Uterus (tissue), 4 donors: ENCODE results near the gene THAP11. TPM values are rescaled to one million over a fixed set of nuclear protein-coding genes. Genes with fewer than 3 reads are reported as not detected.

Experiments used
- DNase-seq, 2 donors: peaks; one replicate each; pipeline ENCODE4 v3.0.0-alpha.2; 2019 to 2020
- H3K27ac ChIP-seq, 2 donors: fragments of 200-600 bp; sonication (generic); 1 replicate in 1 of 2; 2 replicates in 1 of 2; pipeline ENCODE4 v1.5.1; 2016 to 2018
- H3K27me3 ChIP-seq, 2 donors: fragments of 200-600 bp; sonication (generic); one replicate each; pipeline ENCODE4 v1.5.1; 2018 to 2019; ENCODE audit warnings: control low read depth in 1 of 2
- H3K36me3 ChIP-seq, 2 donors: fragments of 200-600 bp; sonication (generic); one replicate each; pipeline ENCODE4 v1.5.1; 2019; ENCODE audit warnings: control low read depth in 1 of 2
- H3K4me1 ChIP-seq, 2 donors: fragments of 200-600 bp; sonication (generic); one replicate each; pipeline ENCODE4 v1.5.1; 2018 to 2019; ENCODE audit warnings: control low read depth in 1 of 2
- H3K4me3 ChIP-seq, 2 donors: fragments of 200-600 bp; sonication (generic); 1 replicate in 1 of 2; 2 replicates in 1 of 2; pipeline ENCODE4 v1.5.1; 2018 to 2019; ENCODE audit warnings: mild to moderate bottlenecking in 1 of 2
- H3K9me3 ChIP-seq, 2 donors: fragments of 200-600 bp; sonication (generic); one replicate each; pipeline ENCODE4 v1.5.1; 2019; ENCODE audit warnings: control low read depth in 1 of 2
- POLR2A ChIP-seq, 2 donors: fragments of 450-650 bp; IDR thresholded peaks; one replicate each; pipeline ENCODE4 v1.6.1; 2016; ENCODE audit warnings: antibody characterized with exemption in 2 of 2, mild to moderate bottlenecking in 1 of 2, moderate library complexity in 1 of 2
- intact Hi-C: fragments of 100-400 bp; cut with DNase I; formaldehyde crosslinking; loops from one replicate; pipeline ENCODE4 v1.15.1; 2023; ENCODE audit warnings: low total_unique reads
- total RNA-seq, 4 donors: library from RNA; depleted of rRNA in 3 of 4; stranded (reverse); fragments of >200 nt in 3 of 4; gene quantifications; one replicate each; pipeline versions ENCODE4 v1.1.0 to v1.2.4, GENCODE V29; 2014 to 2023
- TF ChIP-seq, protein P1 (sequence below), 4 experiments: fragments of 200-600 bp in 2 of 4; fragments of 450-650 bp in 2 of 4; sonication (generic) in 2 of 4; IDR thresholded peaks; one replicate each; pipeline ENCODE4 v1.5.1; 2016 to 2019; ENCODE audit warnings: antibody characterized with exemption in 4 of 4, mild to moderate bottlenecking in 2 of 4, moderate library complexity in 1 of 4
- donor health status: DM: yes; HTN: yes; CAD: no.

The THAP11 gene
- total RNA-seq, 4 donors from 2014 or later = 43.3 to 105 (median 57.6) TPM

DNA sequence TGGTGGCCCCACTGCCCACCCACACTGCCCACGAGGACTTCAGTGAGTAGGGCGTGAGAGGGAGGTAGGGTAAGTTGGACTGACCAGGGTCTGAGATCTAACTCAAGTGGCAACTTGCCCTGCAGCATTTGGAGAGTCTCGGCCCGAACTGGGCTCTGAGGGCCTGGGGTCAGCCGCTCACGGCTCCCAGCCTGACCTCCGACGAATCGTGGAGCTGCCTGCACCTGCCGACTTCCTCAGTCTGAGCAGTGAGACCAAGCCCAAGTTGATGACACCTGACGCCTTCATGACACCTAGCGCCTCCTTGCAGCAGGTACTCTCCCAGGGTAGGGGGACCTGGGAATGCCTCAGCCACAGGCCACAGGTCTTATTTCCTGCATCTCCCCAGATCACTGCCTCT is 37.3 kb downstream of the THAP11 start:
- H3K4me1 ChIP-seq = peaks cover 3 to 6% of the 10 kb centered on the region in 2 donors
- H3K4me3 ChIP-seq = no peak overlapping the region
- no peak overlapping the region for H3K27ac ChIP-seq
- H3K27me3 ChIP-seq = no peaks in the 10 kb centered on the region
- intact Hi-C loops = no loop called here
- no peaks in the 10 kb centered on the region for H3K9me3 ChIP-seq
- no peak for TF ChIP-seq POLR2A (IDR thresholded peaks at IDR 0.05)
- TF ChIP-seq, protein P1, sequence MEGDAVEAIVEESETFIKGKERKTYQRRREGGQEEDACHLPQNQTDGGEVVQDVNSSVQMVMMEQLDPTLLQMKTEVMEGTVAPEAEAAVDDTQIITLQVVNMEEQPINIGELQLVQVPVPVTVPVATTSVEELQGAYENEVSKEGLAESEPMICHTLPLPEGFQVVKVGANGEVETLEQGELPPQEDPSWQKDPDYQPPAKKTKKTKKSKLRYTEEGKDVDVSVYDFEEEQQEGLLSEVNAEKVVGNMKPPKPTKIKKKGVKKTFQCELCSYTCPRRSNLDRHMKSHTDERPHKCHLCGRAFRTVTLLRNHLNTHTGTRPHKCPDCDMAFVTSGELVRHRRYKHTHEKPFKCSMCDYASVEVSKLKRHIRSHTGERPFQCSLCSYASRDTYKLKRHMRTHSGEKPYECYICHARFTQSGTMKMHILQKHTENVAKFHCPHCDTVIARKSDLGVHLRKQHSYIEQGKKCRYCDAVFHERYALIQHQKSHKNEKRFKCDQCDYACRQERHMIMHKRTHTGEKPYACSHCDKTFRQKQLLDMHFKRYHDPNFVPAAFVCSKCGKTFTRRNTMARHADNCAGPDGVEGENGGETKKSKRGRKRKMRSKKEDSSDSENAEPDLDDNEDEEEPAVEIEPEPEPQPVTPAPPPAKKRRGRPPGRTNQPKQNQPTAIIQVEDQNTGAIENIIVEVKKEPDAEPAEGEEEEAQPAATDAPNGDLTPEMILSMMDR (IDR thresholded peaks at IDR 0.05) = no peak
- H3K36me3 ChIP-seq = no peaks in the 10 kb centered on the region
- DNase-seq = no peak

- H3K9me3 ChIP-seq = no peaks in the 10 kb centered on the region
- H3K4me3 ChIP-seq = no peak overlapping the region
- H3K4me1 ChIP-seq = peaks cover 3 to 5% of the 10 kb centered on the region in 2 donors
- intact Hi-C loops = loop anchor here (5.0 kb wide), 1 partner anchor 47 kb away; no protein-coding TSS in a partner anchor
- TF ChIP-seq POLR2A (IDR thresholded peaks at IDR 0.05) = no peak
- TF ChIP-seq, protein P1 (IDR thresholded peaks at IDR 0.05) = no peak
- no peak for DNase-seq
- H3K27me3 ChIP-seq = no peaks in the 10 kb centered on the region
- no peaks in the 10 kb centered on the region for H3K36me3 ChIP-seq
- H3K27ac ChIP-seq = no peak overlapping the region
These were observed 37.8 kb downstream of the THAP11 start for GRCh38 chr16:67879936-67880335.

DNA sequence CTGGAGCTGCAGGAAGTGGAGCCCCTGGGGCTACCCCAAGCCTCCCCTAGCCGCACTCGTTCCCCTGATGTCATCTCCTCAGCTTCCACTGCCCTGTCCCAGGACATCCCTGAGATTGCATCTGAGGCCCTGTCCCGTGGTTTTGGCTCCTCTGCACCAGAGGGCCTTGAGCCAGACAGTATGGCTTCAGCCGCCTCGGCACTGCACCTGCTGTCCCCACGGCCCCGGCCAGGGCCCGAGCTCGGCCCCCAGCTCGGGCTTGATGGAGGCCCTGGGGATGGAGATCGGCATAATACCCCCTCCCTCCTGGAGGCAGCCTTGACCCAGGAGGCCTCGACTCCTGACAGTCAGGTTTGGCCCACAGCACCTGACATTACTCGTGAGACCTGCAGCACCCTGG is 38.5 kb downstream of the THAP11 start:
- Histone ChIP-seq H3K27ac (no peak overlapping the region), H3K36me3 (no peaks in the 10 kb centered on the region), H3K27me3 (no peaks in the 10 kb centered on the region), H3K9me3 (no peaks in the 10 kb centered on the region), H3K4me1 (peaks cover 3 to 5% of the 10 kb centered on the region in 2 donors), H3K4me3 (no peak overlapping the region)
- DNase-seq = no peak
- intact Hi-C loops = loop anchor here (5.0 kb wide), 1 partner anchor 47 kb away; no protein-coding TSS in a partner anchor
- TF ChIP-seq POLR2A (IDR thresholded peaks at IDR 0.05) = no peak
- TF ChIP-seq, protein P1 (IDR thresholded peaks at IDR 0.05) = no peak

GRCh38 chr16:67881621-67882161 is 39.6 kb downstream of the THAP11 start:
- H3K27me3 ChIP-seq = no peaks in the 10 kb centered on the region
- no peaks in the 10 kb centered on the region for H3K9me3 ChIP-seq
- intact Hi-C loops = loop anchor here (5.0 kb wide), 1 partner anchor 46 kb away; no protein-coding TSS in a partner anchor
- H3K4me1 ChIP-seq = peaks cover 0 to 5% of the 10 kb centered on the region in 2 donors
- H3K36me3 ChIP-seq = no peaks in the 10 kb centered on the region
- no peak overlapping the region for H3K27ac ChIP-seq
- no peak for DNase-seq
- no peak overlapping the region for H3K4me3 ChIP-seq
- TF ChIP-seq, protein P1 (IDR thresholded peaks at IDR 0.05) = no peak
- TF ChIP-seq POLR2A (IDR thresholded peaks at IDR 0.05) = no peak

- Histone ChIP-seq H3K4me3 (no peak overlapping the region), H3K36me3 (no peaks in the 10 kb centered on the region)
These were observed 40.4 kb downstream of the THAP11 start for GRCh38 chr16:67882374-67883145.

More at GRCh38 chr16:67882374-67883145, 40.4 kb downstream of the THAP11 start:
- Histone ChIP-seq H3K4me1 (peaks cover 0 to 5% of the 10 kb centered on the region in 2 donors), H3K9me3 (no peaks in the 10 kb centered on the region), H3K27me3 (no peaks in the 10 kb centered on the region), H3K27ac (no peak overlapping the region)
- TF ChIP-seq, protein P1 (IDR thresholded peaks at IDR 0.05) = no peak
- TF ChIP-seq POLR2A (IDR thresholded peaks at IDR 0.05) = no peak
- intact Hi-C loops = loop anchor here (5.0 kb wide), 1 partner anchor 45 kb away; no protein-coding TSS in a partner anchor
- no peak for DNase-seq
